PC-3 (cell line): ENCODE results near the gene ST6GALNAC4.

Experiments used
- CTCF ChIP-seq: fragments of 300-600 bp; sonication (generic); conservative IDR thresholded peaks from 2 replicates; pipeline ENCODE4 v1.5.1; 2017; ENCODE audit warnings: antibody characterized with exemption, low read depth, mild to moderate bottlenecking, low read length
- EZH2 ChIP-seq: fragments of 300-600 bp; sonication (generic); IDR thresholded peaks from one replicate; pipeline ENCODE4 v1.6.1; 2017; ENCODE audit warnings: antibody characterized with exemption, mild to moderate bottlenecking, low read length; ENCODE audit not compliant: unreplicated experiment

GRCh38 chr9:127921557-127922120 is 4.8 kb upstream of the ST6GALNAC4 start:
- peak; percentile 77 for TF ChIP-seq CTCF
- TF ChIP-seq EZH2: no peak
